H9 (cell line): Measurements from ENCODE around the gene NADSYN1. TPM values are rescaled to one million over a fixed set of nuclear protein-coding genes. Genes with fewer than 3 reads are reported as not detected.

Experiments used
- DNase-seq: peaks from one replicate; pipeline ENCODE4 v3.0.0-alpha.2; 2017
- H2AFZ ChIP-seq: one replicate; pipeline ENCODE4 v1.6.1; 2013; ENCODE audit warnings: mild to moderate bottlenecking, low read length, control low read depth, moderate library complexity
- H2AK5ac ChIP-seq: 2 replicates; pipeline ENCODE4 v1.6.1; 2013; ENCODE audit warnings: low read length, control low read depth, mixed read lengths; ENCODE audit not compliant: insufficient read length
- H2BK120ac ChIP-seq: one replicate; pipeline ENCODE4 v1.6.1; 2013; ENCODE audit warnings: low read depth, mild to moderate bottlenecking, low read length, control low read depth, inconsistent platforms; ENCODE audit not compliant: poor library complexity, severe bottlenecking
- H2BK12ac ChIP-seq: 2 replicates; pipeline ENCODE4 v1.6.1; 2013; ENCODE audit warnings: low read length, control low read depth, mixed read lengths, low read depth; ENCODE audit not compliant: insufficient read length
- H2BK15ac ChIP-seq: 2 replicates; pipeline ENCODE4 v1.6.1; 2013; ENCODE audit warnings: low read depth, low read length, control low read depth
- H2BK20ac ChIP-seq: one replicate; pipeline ENCODE4 v1.6.1; 2013; ENCODE audit warnings: low read depth, mild to moderate bottlenecking, low read length, control low read depth, inconsistent platforms; ENCODE audit not compliant: poor library complexity, severe bottlenecking
- H2BK5ac ChIP-seq: 2 replicates; pipeline ENCODE4 v1.6.1; 2013; ENCODE audit warnings: low read length, control low read depth, mixed read lengths; ENCODE audit not compliant: insufficient read length
- H3K14ac ChIP-seq: 2 replicates; pipeline ENCODE4 v1.6.1; 2013; ENCODE audit warnings: low read length, control low read depth; ENCODE audit not compliant: insufficient read depth
- H3K18ac ChIP-seq: 2 replicates; pipeline ENCODE4 v1.6.1; 2013; ENCODE audit warnings: low read depth, mild to moderate bottlenecking, mixed read lengths, low read length, control low read depth; ENCODE audit not compliant: insufficient read length
- H3K23ac ChIP-seq: 2 replicates; pipeline ENCODE4 v1.6.1; 2013; ENCODE audit warnings: low read length, control low read depth, mixed read lengths, low read depth; ENCODE audit not compliant: insufficient read length
- H3K23me2 ChIP-seq: 2 replicates; pipeline ENCODE4 v1.6.1; 2013; ENCODE audit warnings: low read depth, mild to moderate bottlenecking, mixed read lengths, low read length, control low read depth; ENCODE audit not compliant: insufficient read length, poor library complexity, severe bottlenecking
- H3K27ac ChIP-seq: 2 replicates; pipeline ENCODE4 v1.5.1; 2013; ENCODE audit warnings: low read length, control low read depth, mixed read lengths, low read depth; ENCODE audit not compliant: insufficient read length
- H3K27me3 ChIP-seq: 2 replicates; pipeline ENCODE4 v1.6.1; 2013; ENCODE audit warnings: low read length, control low read depth, inconsistent platforms; ENCODE audit not compliant: insufficient read depth
- H3K4ac ChIP-seq: 2 replicates; pipeline ENCODE4 v1.6.1; 2013; ENCODE audit warnings: low read depth, mild to moderate bottlenecking, control low read depth, inconsistent platforms, low read length, moderate library complexity
- H3K4me1 ChIP-seq: 2 replicates; pipeline ENCODE4 v1.6.1; 2013; ENCODE audit warnings: low read length, control low read depth, inconsistent platforms; ENCODE audit not compliant: insufficient read depth
- H3K4me2 ChIP-seq: 2 replicates; pipeline ENCODE4 v1.6.1; 2013; ENCODE audit warnings: low read length, control low read depth, mixed read lengths; ENCODE audit not compliant: insufficient read length, insufficient read depth
- H3K56ac ChIP-seq: 2 replicates; pipeline ENCODE4 v1.6.1; 2013; ENCODE audit warnings: low read depth, mild to moderate bottlenecking, mixed read lengths, low read length, control low read depth; ENCODE audit not compliant: insufficient read length
- H3K79me1 ChIP-seq: 2 replicates; pipeline ENCODE4 v1.6.1; 2013; ENCODE audit warnings: low read depth, mild to moderate bottlenecking, moderate library complexity, low read length, control low read depth, inconsistent platforms; ENCODE audit not compliant: insufficient read depth, poor library complexity, severe bottlenecking
- H3K79me2 ChIP-seq: 2 replicates; pipeline ENCODE4 v1.6.1; 2013; ENCODE audit warnings: low read length, control low read depth, inconsistent platforms; ENCODE audit not compliant: insufficient read depth
- H3K9ac ChIP-seq: 2 replicates; pipeline ENCODE4 v1.6.1; 2013; ENCODE audit warnings: low read length, control low read depth, mixed read lengths; ENCODE audit not compliant: insufficient read length; ENCODE audit errors: extremely low read depth
- H3K9me3 ChIP-seq: one replicate; pipeline ENCODE4 v1.6.1; 2013; ENCODE audit warnings: low read depth, low read length, inconsistent platforms; ENCODE audit not compliant: control insufficient read depth
- H3T11ph ChIP-seq: one replicate; pipeline ENCODE4 v1.6.1; 2013; ENCODE audit warnings: mild to moderate bottlenecking, low read length, control low read depth, inconsistent platforms
- H4K20me1 ChIP-seq: one replicate; pipeline ENCODE4 v1.6.1; 2013; ENCODE audit not compliant: control insufficient read depth, insufficient read length, insufficient read depth
- H4K5ac ChIP-seq: 2 replicates; pipeline ENCODE4 v1.6.1; 2013; ENCODE audit warnings: low read depth, mild to moderate bottlenecking, mixed read lengths, low read length, control low read depth; ENCODE audit not compliant: insufficient read length
- H4K8ac ChIP-seq: replicated peaks from 2 replicates; pipeline ENCODE4 v1.6.1; 2013; ENCODE audit warnings: low read length, control low read depth, mixed read lengths, low read depth; ENCODE audit not compliant: insufficient read length
- H4K91ac ChIP-seq: 2 replicates; pipeline ENCODE4 v1.6.1; 2013; ENCODE audit warnings: low read depth, mild to moderate bottlenecking, moderate library complexity, mixed read lengths, low read length, control low read depth; ENCODE audit not compliant: insufficient read length
- H3K27ac Mint-ChIP-seq, 3 experiments: 2 replicates in 2 of 3; 3 replicates in 1 of 3; pipeline ENCODE4 v1.8.0; 2020 to 2021; ENCODE audit warnings: mixed read lengths in 3 of 3, mild to moderate bottlenecking in 1 of 3, moderate library complexity in 1 of 3
- H3K27me3 Mint-ChIP-seq: 2 replicates; pipeline ENCODE4 v1.8.0; 2021; ENCODE audit warnings: low read depth, mild to moderate bottlenecking, moderate library complexity, mixed read lengths
- H3K36me3 Mint-ChIP-seq, 3 experiments: 2 replicates in 2 of 3; 3 replicates in 1 of 3; pipeline ENCODE4 v1.8.0; 2020 to 2021; ENCODE audit warnings: low read depth in 3 of 3, mixed read lengths in 3 of 3; ENCODE audit not compliant: insufficient read depth in 1 of 3
- H3K4me1 Mint-ChIP-seq, 2 experiments: 2 replicates each; pipeline ENCODE4 v1.8.0; 2020; ENCODE audit warnings: mixed read lengths in 2 of 2
- H3K4me3 Mint-ChIP-seq, 2 experiments: 2 replicates in 1 of 2; 3 replicates in 1 of 2; pipeline ENCODE4 v1.8.0; 2020 to 2021; ENCODE audit warnings: mild to moderate bottlenecking in 2 of 2, mixed read lengths in 2 of 2, moderate library complexity in 1 of 2
- H3K9me3 Mint-ChIP-seq, 2 experiments: 2 replicates in 1 of 2; 3 replicates in 1 of 2; pipeline ENCODE4 v1.8.0; 2020; ENCODE audit warnings: mild to moderate bottlenecking in 2 of 2, mixed read lengths in 2 of 2, moderate library complexity in 1 of 2
- WGBS: extraction: QIAGEN DNeasy Blood & Tissue Kit; methylation state at CpG from one replicate; pipeline ENCODE4 v1.1.7; 2013; ENCODE audit warnings: missing lambda C conversion rate, low lambda C conversion rate, mixed read lengths; ENCODE audit not compliant: insufficient read length; ENCODE audit errors: extremely low coverage; 5-methylcytosine and 5-hydroxymethylcytosine counted together
- total RNA-seq: library from RNA; stranded (reverse); gene quantifications from 2 replicates; pipeline ENCODE4 v1.2.1, GENCODE V29; 2021
- TF ChIP-seq, protein P1 (sequence below): fragments of 200-600 bp; sonication (generic); conservative IDR thresholded peaks from 3 replicates; pipeline ENCODE4 v1.8.0; 2021; ENCODE audit warnings: antibody characterized with exemption, mild to moderate bottlenecking

NADSYN1 gene
- total RNA-seq, 1 experiment from 2014 or later: 44.2 TPM

DNA sequence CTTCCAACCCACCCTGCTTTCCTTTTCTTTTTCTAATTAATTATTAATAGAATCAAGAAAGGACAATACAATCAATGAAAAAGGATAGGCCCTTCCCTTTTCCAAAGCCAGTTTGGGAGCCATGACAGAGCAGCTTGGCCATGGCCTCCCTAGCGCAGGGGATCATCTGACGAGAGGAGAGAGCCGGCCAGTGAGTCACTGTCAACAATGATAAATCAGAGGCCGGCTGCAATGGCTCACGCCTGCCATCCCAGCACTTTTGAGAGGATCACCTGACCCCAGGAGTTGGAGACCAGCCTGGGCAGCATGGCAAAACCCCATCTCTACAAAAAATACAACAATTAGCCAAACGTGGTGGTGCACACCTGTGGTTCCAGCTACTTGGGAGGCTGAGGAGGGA, 46.5 kb downstream of the NADSYN1 start:
- Histone ChIP-seq H4K20me1 (no peaks in the 10 kb centered on the region), H3K23me2 (no peaks in the 10 kb centered on the region), H2AFZ (no peak overlapping the region), H2BK12ac (no peak overlapping the region), H3K4me2 (no peak overlapping the region), H4K91ac (no peak overlapping the region), H3K14ac (no peak overlapping the region), H3K4me1 (no peaks in the 10 kb centered on the region), H3K56ac (no peak overlapping the region), H2BK5ac (no peak overlapping the region), H2AK5ac (no peak overlapping the region), H2BK15ac (no peak overlapping the region), H3K79me1 (no peaks in the 10 kb centered on the region), H3T11ph (no peak overlapping the region), H3K4ac (no peak overlapping the region), H3K23ac (no peak overlapping the region), H3K27me3 (no peaks in the 10 kb centered on the region), H3K9ac (no peak overlapping the region), H2BK120ac (no peak overlapping the region), H3K9me3 (no peaks in the 10 kb centered on the region), H4K5ac (no peak overlapping the region), H3K18ac (no peak overlapping the region), H2BK20ac (no peak overlapping the region), H3K79me2 (no peaks in the 10 kb centered on the region), H3K27ac (no peak overlapping the region), H4K8ac (no peak overlapping the region)
- H3K4me1 Mint-ChIP-seq: peaks cover 2 to 6% of the 10 kb centered on the region in 2 experiments; a peak in 3 of 4 replicates
- TF ChIP-seq, protein P1, sequence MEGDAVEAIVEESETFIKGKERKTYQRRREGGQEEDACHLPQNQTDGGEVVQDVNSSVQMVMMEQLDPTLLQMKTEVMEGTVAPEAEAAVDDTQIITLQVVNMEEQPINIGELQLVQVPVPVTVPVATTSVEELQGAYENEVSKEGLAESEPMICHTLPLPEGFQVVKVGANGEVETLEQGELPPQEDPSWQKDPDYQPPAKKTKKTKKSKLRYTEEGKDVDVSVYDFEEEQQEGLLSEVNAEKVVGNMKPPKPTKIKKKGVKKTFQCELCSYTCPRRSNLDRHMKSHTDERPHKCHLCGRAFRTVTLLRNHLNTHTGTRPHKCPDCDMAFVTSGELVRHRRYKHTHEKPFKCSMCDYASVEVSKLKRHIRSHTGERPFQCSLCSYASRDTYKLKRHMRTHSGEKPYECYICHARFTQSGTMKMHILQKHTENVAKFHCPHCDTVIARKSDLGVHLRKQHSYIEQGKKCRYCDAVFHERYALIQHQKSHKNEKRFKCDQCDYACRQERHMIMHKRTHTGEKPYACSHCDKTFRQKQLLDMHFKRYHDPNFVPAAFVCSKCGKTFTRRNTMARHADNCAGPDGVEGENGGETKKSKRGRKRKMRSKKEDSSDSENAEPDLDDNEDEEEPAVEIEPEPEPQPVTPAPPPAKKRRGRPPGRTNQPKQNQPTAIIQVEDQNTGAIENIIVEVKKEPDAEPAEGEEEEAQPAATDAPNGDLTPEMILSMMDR: no peak
- H3K9me3 Mint-ChIP-seq: peaks cover 0 to 3% of the 10 kb centered on the region in 2 experiments; a peak in 2 of 5 replicates
- WGBS: no CpG with 5 or more reads among the region's 6 CpGs
- H3K36me3 Mint-ChIP-seq: peaks cover 16 to 54% (median 31%) of the 10 kb centered on the region in 3 experiments; a peak in 6 of 7 replicates
- no peak overlapping the region for H3K4me3 Mint-ChIP-seq
- DNase-seq: no peak
- no peak overlapping the region for H3K27ac Mint-ChIP-seq
- no peaks in the 10 kb centered on the region for H3K27me3 Mint-ChIP-seq
